Body of pancreas (tissue), 4 donors: ENCODE measurements around the gene TNIP2. TPM values are rescaled to one million over a fixed set of nuclear protein-coding genes. Genes with fewer than 3 reads are reported as not detected.

Experiments used
- ATAC-seq: fragments of 150-250 bp; one replicate; pipeline ENCODE4 v1.9.1; 2016
- DNase-seq, 4 donors: peaks; one replicate each; pipeline ENCODE4 v3.0.0-alpha.2; 2019
- H3K27ac ChIP-seq, 4 donors: fragments of 200-600 bp; sonication (generic); 1 replicate in 3 of 4; 2 replicates in 1 of 4; pipeline versions ENCODE4 v1.5.1 to v1.6.1; 2016 to 2019; ENCODE audit warnings: mild to moderate bottlenecking in 1 of 4, mixed read lengths in 1 of 4, moderate library complexity in 1 of 4
- H3K27me3 ChIP-seq, 2 donors: fragments of 200-600 bp; sonication (generic); one replicate each; pipeline ENCODE4 v1.6.0; 2016; ENCODE audit warnings: mild to moderate bottlenecking in 1 of 2
- H3K36me3 ChIP-seq, 2 donors: fragments of 200-600 bp; sonication (generic); replicated peaks in 1 of 2; 2 replicates each; pipeline ENCODE4 v1.5.1; 2016; ENCODE audit warnings: low read depth in 2 of 2; ENCODE audit not compliant: insufficient read depth in 1 of 2
- H3K4me1 ChIP-seq: fragments of 200-600 bp; sonication (generic); one replicate; pipeline ENCODE4 v1.6.0; 2016
- H3K4me3 ChIP-seq, 2 donors: fragments of 200-600 bp; sonication (generic); 1 replicate in 1 of 2; 2 replicates in 1 of 2; pipeline ENCODE4 v1.5.1; 2016 to 2019
- H3K9me3 ChIP-seq, 3 donors: fragments of 200-600 bp; sonication (generic); 1 replicate in 2 of 3; 2 replicates in 1 of 3; pipeline ENCODE4 v1.5.1; 2016
- POLR2A ChIP-seq, 3 donors: fragments of 450-650 bp; IDR thresholded peaks; one replicate each; pipeline ENCODE4 v1.6.1; 2016; ENCODE audit warnings: antibody characterized with exemption in 3 of 3, mild to moderate bottlenecking in 2 of 3
- WGBS, 2 donors: methylation state at CpG; one replicate each; pipeline ENCODE4 v1.1.5; 2017; 5-methylcytosine and 5-hydroxymethylcytosine counted together
- intact Hi-C: fragments of 100-400 bp; cut with DNase I; formaldehyde crosslinking; loops from one replicate; pipeline ENCODE4 v1.15.1; 2023
- total RNA-seq, 2 donors: library from RNA; depleted of rRNA; stranded (reverse); fragments of >200 nt; gene quantifications; one replicate each; pipeline ENCODE4 v1.1.0, GENCODE V29; 2016
- TF ChIP-seq, protein P1 (sequence below), 7 experiments: fragments of 450-650 bp in 4 of 7; fragments of 200-600 bp in 3 of 7; sonication (generic) in 3 of 7; IDR thresholded peaks; one replicate each; pipeline ENCODE4 v1.5.1; 2016 to 2019; ENCODE audit warnings: antibody characterized with exemption in 7 of 7

TNIP2 gene
- total RNA-seq, 2 donors from 2014 or later: 39.7 to 75.8 TPM

DNA sequence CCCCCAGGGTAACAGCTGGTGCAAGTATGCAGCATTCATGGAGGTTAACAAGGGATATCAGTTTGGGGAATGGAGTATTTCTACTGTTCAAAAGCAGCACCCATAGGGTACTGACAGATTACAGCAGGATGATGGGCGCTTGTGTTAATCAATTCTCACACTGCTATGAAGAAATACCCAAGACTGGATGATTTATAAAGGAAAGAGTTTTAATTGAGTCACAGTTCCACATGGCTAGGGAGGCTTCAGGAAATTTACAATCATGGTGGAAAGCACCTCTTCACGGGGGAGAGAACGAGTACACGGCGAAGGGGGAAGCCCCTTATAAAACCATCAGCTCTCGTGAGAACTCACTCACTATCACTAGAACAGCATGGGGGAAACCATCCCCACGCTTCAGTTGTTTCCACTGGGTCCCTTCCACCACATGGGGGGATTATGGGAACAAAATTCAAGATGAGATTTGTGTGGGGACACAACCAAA is 64.1 kb downstream of the TNIP2 start:
- H3K4me1 ChIP-seq: no peaks in the 10 kb centered on the region
- ATAC-seq: no peak
- TF ChIP-seq, protein P1, sequence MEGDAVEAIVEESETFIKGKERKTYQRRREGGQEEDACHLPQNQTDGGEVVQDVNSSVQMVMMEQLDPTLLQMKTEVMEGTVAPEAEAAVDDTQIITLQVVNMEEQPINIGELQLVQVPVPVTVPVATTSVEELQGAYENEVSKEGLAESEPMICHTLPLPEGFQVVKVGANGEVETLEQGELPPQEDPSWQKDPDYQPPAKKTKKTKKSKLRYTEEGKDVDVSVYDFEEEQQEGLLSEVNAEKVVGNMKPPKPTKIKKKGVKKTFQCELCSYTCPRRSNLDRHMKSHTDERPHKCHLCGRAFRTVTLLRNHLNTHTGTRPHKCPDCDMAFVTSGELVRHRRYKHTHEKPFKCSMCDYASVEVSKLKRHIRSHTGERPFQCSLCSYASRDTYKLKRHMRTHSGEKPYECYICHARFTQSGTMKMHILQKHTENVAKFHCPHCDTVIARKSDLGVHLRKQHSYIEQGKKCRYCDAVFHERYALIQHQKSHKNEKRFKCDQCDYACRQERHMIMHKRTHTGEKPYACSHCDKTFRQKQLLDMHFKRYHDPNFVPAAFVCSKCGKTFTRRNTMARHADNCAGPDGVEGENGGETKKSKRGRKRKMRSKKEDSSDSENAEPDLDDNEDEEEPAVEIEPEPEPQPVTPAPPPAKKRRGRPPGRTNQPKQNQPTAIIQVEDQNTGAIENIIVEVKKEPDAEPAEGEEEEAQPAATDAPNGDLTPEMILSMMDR (IDR thresholded peaks at IDR 0.05): no peak
- TF ChIP-seq POLR2A (IDR thresholded peaks at IDR 0.05): no peak
- WGBS, 2 donors: 86 to 91% methylated on average over 7 of the region's 7 CpGs
- intact Hi-C loops: no loop called here
- H3K27ac ChIP-seq: no peak overlapping the region
- no peaks in the 10 kb centered on the region for H3K27me3 ChIP-seq
- H3K9me3 ChIP-seq: no peaks in the 10 kb centered on the region
- peaks cover 0 to 34% of the 10 kb centered on the region in 2 donors for H3K36me3 ChIP-seq
- no peak overlapping the region for H3K4me3 ChIP-seq
- DNase-seq: no peak

Other genes with a start within 250 kb of the TNIP2 start
- 10 to 100 TPM; 14.8 to 22.7 TPM for gene FAM193A, start 219.7 kb downstream of the TNIP2 start, total RNA-seq
- 10 to 100 TPM; 29.0 to 33.5 TPM for gene SH3BP2, start 36.7 kb upstream of the TNIP2 start, total RNA-seq
- gene ADD1, start 87.5 kb upstream of the TNIP2 start, total RNA-seq: 100 to 1,000 TPM in 1 of 2 donors, 10 to 100 TPM in 1; 84.1 to 266 TPM
- gene NOP14, start 207.1 kb upstream of the TNIP2 start, total RNA-seq: 10 to 100 TPM; 20.0 to 20.1 TPM
- gene GRK4, start 207.2 kb upstream of the TNIP2 start, total RNA-seq: 10 to 100 TPM in 1 of 2 donors, 1 to 10 TPM in 1; 6.5 to 14.5 TPM